Stimulated activated CD4-positive, alpha-beta T cell treated with anti-CD3 and anti-CD28 coated beads, Interleukin-12 subunit alpha, Interleukin-12 subunit beta, amount 100 ng/mL, for 48 hours (primary cell): Measurements from ENCODE around the gene ZNF581.

Experiments used
- DNase-seq, 3 donors: peaks; one replicate each; pipeline ENCODE4 v3.0.0-alpha.2; 2020; ENCODE audit warnings: low read depth in 2 of 3, low spot score in 1 of 3

The ZNF581 gene

GRCh38 chr19:55643003-55643886 is at the start of gene ZNF581:
ZNF581 (plus strand) TSS chr19:55643649; CDS start chr19:55644572, 923 bp downstream.
- peak; percentile 76 to 81 (median 80) for DNase-seq

DNA sequence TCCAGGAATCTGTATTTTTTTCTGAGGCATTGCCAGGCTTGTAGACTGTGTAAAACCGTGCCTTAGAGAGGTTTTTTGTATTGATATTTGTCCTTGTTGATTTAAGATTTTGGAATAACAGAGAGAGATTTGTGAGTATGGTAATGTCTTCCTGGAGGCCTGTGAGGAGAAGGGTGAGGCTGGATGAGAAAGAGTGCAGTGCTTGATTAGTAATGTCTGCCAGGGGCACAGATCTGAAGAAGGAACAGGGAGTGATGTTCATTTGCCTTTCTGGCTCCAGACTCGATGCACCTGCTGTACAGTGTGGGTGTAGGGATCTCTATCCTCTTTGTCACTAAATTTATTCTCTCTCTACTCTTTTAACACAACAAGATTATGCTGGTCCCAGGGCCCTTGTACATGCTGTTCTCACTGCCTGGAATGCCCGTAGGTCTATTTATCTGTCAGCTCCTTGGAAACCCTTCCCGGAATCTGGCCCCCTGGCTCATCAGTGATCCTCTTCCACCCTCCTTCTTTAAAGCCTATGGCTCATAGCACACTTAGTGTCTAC is 48.4 kb upstream of the ZNF581 start:
- DNase-seq = no peak

DNA sequence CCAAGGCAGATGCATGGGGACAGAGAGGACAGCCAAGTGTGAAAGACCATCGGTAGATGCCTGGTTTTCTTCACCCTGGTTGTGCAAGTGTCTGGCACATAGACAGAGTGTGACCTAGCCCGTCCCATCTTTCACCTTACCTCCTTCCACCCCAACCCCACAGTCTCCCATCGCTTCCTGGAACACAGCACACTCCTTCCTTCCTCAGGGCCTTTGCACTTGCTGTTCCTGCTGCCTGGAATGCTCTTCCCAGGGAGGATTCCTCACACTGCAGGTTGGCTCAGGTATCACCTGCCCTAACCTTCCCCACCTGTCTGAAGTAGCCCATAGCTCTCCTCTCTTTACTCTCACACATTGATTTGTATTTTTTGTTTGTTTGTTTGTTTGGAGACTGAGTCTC is 47.1 kb upstream of the ZNF581 start:
- no peak for DNase-seq

GRCh38 chr19:55597501-55597921 is 45.9 kb upstream of the ZNF581 start:
- no peak for DNase-seq

- DNase-seq = no peak
Measured at GRCh38 chr19:55598034-55598433, 45.4 kb upstream of the ZNF581 start.

- DNase-seq = peak; percentile 88 to 99 (median 94)
Measured at GRCh38 chr19:55598719-55599467, 44.6 kb upstream of the ZNF581 start.

- peak; percentile 96 to 97 (median 96) for DNase-seq
Measured at GRCh38 chr19:55599468-55599841, 44.0 kb upstream of the ZNF581 start, which contains the start of gene FIZ1. FIZ1 (minus strand) TSS chr19:55599517; CDS start chr19:55597865, 1,652 bp downstream.

GRCh38 chr19:55599842-55600661 is 43.4 kb upstream of the ZNF581 start, which contains the start of gene ZNF524:
ZNF524 (plus strand) TSS chr19:55600288; CDS start chr19:55602113, 1,825 bp downstream.
- peak; percentile 63 to 80 (median 71) for DNase-seq

DNA sequence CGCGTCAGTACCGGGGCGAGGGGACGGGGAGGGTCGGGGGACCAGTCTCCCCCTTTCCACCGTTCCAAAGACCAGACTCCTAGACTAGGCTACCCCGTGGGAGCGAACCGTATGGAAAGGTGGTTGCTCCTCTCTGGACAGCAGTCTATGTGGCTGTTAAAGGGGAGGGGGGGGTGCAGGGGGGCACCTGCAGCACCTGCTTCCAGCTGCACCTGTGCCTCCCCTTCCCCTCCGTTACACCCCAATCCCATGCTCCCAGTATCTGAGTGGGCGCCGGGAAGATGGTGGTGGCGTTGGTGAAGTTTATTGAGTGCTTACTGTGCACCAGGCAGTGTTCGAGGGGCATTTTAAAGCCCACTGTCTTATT is 42.8 kb upstream of the ZNF581 start:
- no peak for DNase-seq

- DNase-seq = no peak
Measured at GRCh38 chr19:55601084-55601483, 42.4 kb upstream of the ZNF581 start.

GRCh38 chr19:55602104-55603001 is 41.1 kb upstream of the ZNF581 start:
- DNase-seq = no peak

DNA sequence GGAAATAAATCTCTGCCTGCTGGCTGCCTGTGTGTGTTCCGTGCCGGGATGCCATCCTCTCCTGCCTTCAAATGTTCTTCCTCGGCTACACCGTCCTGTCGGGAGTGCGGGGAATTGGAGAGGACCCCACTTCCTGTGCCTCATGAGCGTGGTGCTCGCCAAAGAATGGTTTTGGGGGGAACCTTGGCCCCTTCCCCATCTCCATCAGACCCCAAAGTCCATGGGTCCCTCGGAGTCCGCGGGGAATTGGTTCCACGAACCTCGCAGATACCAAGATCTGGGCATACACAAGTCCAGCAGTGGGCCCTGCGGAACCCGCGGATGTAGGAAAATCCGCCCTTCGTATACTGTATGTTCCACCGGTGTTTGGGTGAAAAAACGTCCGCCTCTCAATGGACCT is 40.3 kb upstream of the ZNF581 start:
- DNase-seq = no peak

- no peak for DNase-seq
Measured at GRCh38 chr19:55603581-55604292, 39.7 kb upstream of the ZNF581 start.

- peak; percentile 97 to 99 (median 99) for DNase-seq
Measured at GRCh38 chr19:55605207-55605636, 38.2 kb upstream of the ZNF581 start.

DNA sequence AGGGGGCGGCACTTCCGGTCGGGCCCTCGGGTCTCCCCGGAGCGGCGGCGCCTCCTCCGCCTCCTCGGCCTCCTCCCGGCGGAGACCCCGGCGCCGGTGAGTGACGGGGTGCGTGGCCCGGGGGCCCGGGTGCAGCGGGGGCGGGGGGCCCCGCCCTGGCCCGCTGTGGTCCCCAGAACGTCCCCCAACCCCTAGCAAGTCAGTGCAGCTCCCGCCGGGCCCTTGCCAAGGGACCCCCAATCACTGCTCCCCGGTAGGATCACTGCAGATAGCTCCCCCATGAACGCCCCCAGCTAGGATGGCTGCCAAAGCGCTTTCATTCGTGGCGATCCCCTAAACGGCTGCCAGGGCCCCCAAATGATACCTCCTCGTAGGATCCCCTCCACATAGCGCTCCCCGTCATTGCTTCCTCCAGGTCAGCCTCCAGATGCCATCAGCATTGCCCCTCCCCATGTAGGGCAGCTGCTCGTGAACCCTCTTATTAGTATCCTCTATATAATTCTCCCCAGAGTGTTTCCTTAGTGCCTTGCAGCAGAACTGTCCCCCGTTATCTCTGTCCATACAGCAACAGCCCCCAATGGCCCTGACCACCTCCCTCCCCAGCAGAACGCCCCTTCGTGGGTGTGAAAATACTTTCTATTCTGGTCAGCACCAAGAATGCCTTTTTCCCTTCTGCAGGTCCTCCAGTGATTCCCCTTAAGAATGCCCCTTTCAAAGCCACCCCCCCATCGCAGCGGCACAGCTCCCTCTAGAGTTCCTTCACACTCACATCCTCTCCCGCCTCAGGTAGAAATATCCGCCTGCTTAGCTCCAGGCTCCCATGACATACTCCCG is 37.6 kb upstream of the ZNF581 start, which contains the start of gene ZNF865:
Gene ZNF865, plus strand, starts transcription at position 11 of the 834 bp plus-strand sequence. CDS start 7,972 bp downstream, outside the sequence.
- peak; percentile 52 to 66 (median 65) for DNase-seq

DNA sequence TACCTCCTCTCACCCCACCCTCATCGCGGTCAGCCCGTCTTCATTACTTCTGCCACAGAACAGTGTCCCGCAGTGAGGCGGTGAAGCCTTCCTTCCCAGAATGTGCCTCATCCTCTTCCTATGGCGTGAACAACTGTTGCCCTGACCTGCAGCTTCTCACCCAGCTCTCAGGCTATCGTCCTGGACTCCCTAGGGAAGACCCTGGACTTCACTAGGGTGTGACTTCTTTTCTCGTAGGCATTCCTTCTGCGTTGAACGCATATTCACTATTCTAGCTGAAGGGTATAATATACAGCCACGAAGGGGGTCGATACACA is 37.0 kb upstream of the ZNF581 start:
- no peak for DNase-seq

DNA sequence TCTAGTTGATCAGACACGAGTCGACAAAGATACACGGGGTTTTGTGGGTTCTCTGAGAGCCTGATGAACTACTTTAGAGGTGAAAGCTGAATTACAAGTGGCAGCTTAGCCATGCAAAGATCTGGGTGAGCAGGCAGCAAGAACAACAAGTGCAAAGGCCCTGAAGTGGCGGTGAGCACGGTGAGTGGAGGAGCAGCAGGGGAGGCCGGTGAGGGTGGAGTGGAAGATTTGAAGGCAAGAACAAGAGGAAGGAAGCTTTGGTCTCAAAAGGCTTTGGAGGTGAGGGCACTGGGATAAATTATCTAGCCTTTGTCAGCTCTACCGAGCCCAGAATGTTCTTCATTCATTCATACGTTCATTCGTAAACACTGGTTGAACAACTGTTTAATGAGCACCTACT is 36.6 kb upstream of the ZNF581 start:
- DNase-seq = no peak

DNA sequence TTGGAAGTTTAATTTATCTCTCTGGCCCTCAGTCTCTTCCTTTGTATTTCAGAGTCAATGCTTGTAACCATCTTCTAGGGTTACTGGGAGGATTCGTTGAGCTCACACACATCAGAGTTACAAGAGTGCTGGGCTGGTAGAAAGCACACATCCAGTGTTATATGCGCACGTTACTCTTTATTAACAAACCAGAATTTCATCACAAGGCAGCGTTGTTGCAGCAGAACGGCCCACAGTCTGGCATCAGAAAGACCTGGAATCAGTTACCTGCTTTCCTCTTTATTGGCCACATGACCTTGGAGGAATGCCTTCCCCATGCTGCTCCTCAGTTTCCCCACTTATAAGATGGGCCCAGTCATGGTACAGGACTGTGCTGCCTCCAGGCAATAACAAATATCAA is 34.1 kb upstream of the ZNF581 start:
- DNase-seq = no peak
